HepG2 (cell line): Measurements from ENCODE around the gene NFATC3. TPM values are rescaled to one million over a fixed set of nuclear protein-coding genes. Genes with fewer than 3 reads are reported as not detected.

Experiments used
- ARID3A ChIP-seq: IDR thresholded peaks from 2 replicates; pipeline ENCODE4 v1.6.1; 2012; ENCODE audit warnings: low read depth, low read length, improper control_type of control experiment
- CENPT ChIP-seq: sonication (generic); formaldehyde crosslinking; IDR thresholded peaks from 2 replicates; pipeline ENCODE4 v1.8.0; 2022; ENCODE audit warnings: low read depth, mild to moderate bottlenecking, moderate library complexity, missing genetic modification reagents
- CREB3 ChIP-seq: sonication (generic); formaldehyde crosslinking; IDR thresholded peaks from 2 replicates; pipeline ENCODE4 v1.5.0; 2020; ENCODE audit warnings: missing genetic modification reagents
- ELF3 ChIP-seq: IDR thresholded peaks from 2 replicates; pipeline ENCODE4 v1.6.1; 2016; ENCODE audit warnings: missing genetic modification reagents, missing compliant biosample characterization
- EP300 ChIP-seq, 3 experiments: sonication (generic) in 1 of 3; formaldehyde crosslinking in 1 of 3; IDR thresholded peaks; 2 replicates each; pipeline versions ENCODE4 v1.5.1 to v1.6.1; 2011 to 2020; ENCODE audit warnings: low read depth in 2 of 3, low read length in 2 of 3, borderline replicate concordance in 1 of 3, improper control_type of control experiment in 1 of 3, mild to moderate bottlenecking in 1 of 3, missing genetic modification reagents in 1 of 3, moderate library complexity in 1 of 3
- ETV5 ChIP-seq: IDR thresholded peaks from 2 replicates; pipeline ENCODE4 v1.6.1; 2018; ENCODE audit warnings: missing biosample characterization, missing genetic modification reagents, inconsistent platforms, borderline replicate concordance
- ETV6 ChIP-seq: sonication (generic); formaldehyde crosslinking; conservative IDR thresholded peaks from 2 replicates; pipeline ENCODE4 v1.4.0; 2020; ENCODE audit warnings: missing genetic modification reagents
- FOSL2 ChIP-seq: sonication (generic); formaldehyde crosslinking; IDR thresholded peaks from 2 replicates; pipeline ENCODE4 v1.4.0; 2020; ENCODE audit warnings: missing genetic modification reagents
- HOXA7 ChIP-seq: sonication (generic); formaldehyde crosslinking; IDR thresholded peaks from 2 replicates; pipeline ENCODE4 v1.8.1; 2022; ENCODE audit warnings: mild to moderate bottlenecking, missing genetic modification reagents, moderate library complexity
- PREB ChIP-seq: sonication (generic); formaldehyde crosslinking; IDR thresholded peaks from 2 replicates; pipeline ENCODE4 v1.4.0; 2020; ENCODE audit warnings: missing genetic modification reagents
- RCOR2 ChIP-seq: IDR thresholded peaks from 2 replicates; pipeline ENCODE4 v1.6.1; 2016; ENCODE audit warnings: missing biosample characterization, missing genetic modification reagents
- REL ChIP-seq: sonication (generic); formaldehyde crosslinking; conservative IDR thresholded peaks from 2 replicates; pipeline ENCODE4 v1.8.0; 2022; ENCODE audit warnings: mild to moderate bottlenecking, missing genetic modification reagents, moderate library complexity
- SIN3B ChIP-seq: fragments of 150-350 bp; IDR thresholded peaks from 2 replicates; pipeline ENCODE4 v1.6.1; 2014; ENCODE audit warnings: low read length
- SRSF1 ChIP-seq: fragments of 200-400 bp; formaldehyde crosslinking; optimal IDR thresholded peaks from 2 replicates; pipeline ENCODE3; 2017; ENCODE audit warnings: mild to moderate bottlenecking, low read depth, low read length, moderate library complexity
- ZBTB3 ChIP-seq: sonication (generic); formaldehyde crosslinking; IDR thresholded peaks from 2 replicates; pipeline ENCODE4 v1.4.0; 2020; ENCODE audit warnings: low read depth, mild to moderate bottlenecking, moderate library complexity, missing genetic modification reagents, borderline replicate concordance
- ZBTB37 ChIP-seq: sonication (generic); formaldehyde crosslinking; IDR thresholded peaks from 2 replicates; pipeline ENCODE4 v1.4.0; 2020; ENCODE audit warnings: mild to moderate bottlenecking, missing genetic modification reagents
- ZFP90 ChIP-seq: sonication (generic); formaldehyde crosslinking; IDR thresholded peaks from 2 replicates; pipeline ENCODE4 v1.8.0; 2022; ENCODE audit warnings: missing genetic modification reagents, mild to moderate bottlenecking, inconsistent platforms, borderline replicate concordance
- ZNF124 ChIP-seq: sonication (generic); formaldehyde crosslinking; IDR thresholded peaks from 2 replicates; pipeline ENCODE4 v1.4.0; 2020; ENCODE audit warnings: missing genetic modification reagents
- ZNF251 ChIP-seq: sonication (generic); formaldehyde crosslinking; IDR thresholded peaks from 2 replicates; pipeline ENCODE4 v1.9.0; 2021; ENCODE audit warnings: mild to moderate bottlenecking, missing genetic modification reagents
- ZNF317 ChIP-seq: sonication (generic); formaldehyde crosslinking; IDR thresholded peaks from 2 replicates; pipeline ENCODE4 v1.5.0; 2020; ENCODE audit warnings: mild to moderate bottlenecking, missing genetic modification reagents
- ZNF33B ChIP-seq: sonication (generic); formaldehyde crosslinking; IDR thresholded peaks from 2 replicates; pipeline ENCODE4 v1.5.1; 2020; ENCODE audit warnings: mild to moderate bottlenecking, missing genetic modification reagents
- ZNF343 ChIP-seq: sonication (generic); formaldehyde crosslinking; IDR thresholded peaks from 2 replicates; pipeline ENCODE4 v1.4.0; 2020; ENCODE audit warnings: mild to moderate bottlenecking, missing genetic modification reagents
- ZNF605 ChIP-seq: sonication (generic); formaldehyde crosslinking; IDR thresholded peaks from 2 replicates; pipeline ENCODE4 v1.8.0; 2022; ENCODE audit warnings: mild to moderate bottlenecking, missing genetic modification reagents
- polyA plus RNA-seq, 8 experiments: library from polyadenylated mRNA; depleted of rRNA in 3 of 8; stranded (reverse) in 7 of 8; unstranded in 1 of 8; fragments of >200 nt; fragmentation: Illumina TruSeq in 4 of 8; extraction: Trizol in 4 of 8; gene quantifications; 2 replicates each; pipeline versions ENCODE4 v1.2.1 to v1.2.3, GENCODE V29; 2011 to 2016; ENCODE audit warnings: low read depth in 4 of 8, missing spikeins in 1 of 8, mixed read lengths in 1 of 8; ENCODE audit not compliant: insufficient read depth in 1 of 8
- total RNA-seq, 5 experiments: library from RNA; depleted of rRNA; stranded (reverse); fragments of >200 nt; fragmentation: Illumina TruSeq; extraction: Trizol; gene quantifications; 2 replicates each; pipeline ENCODE4 v1.2.3, GENCODE V29; 2016; ENCODE audit warnings: low read depth in 1 of 5
- TF ChIP-seq, protein P1 (sequence below): sonication (generic); formaldehyde crosslinking; IDR thresholded peaks from 2 replicates; pipeline ENCODE4 v1.5.1; 2020; ENCODE audit warnings: missing genetic modification reagents, mild to moderate bottlenecking, borderline replicate concordance

Gene NFATC3
- total and polyA plus RNA-seq, 2 of the 13 experiments (the other 11 are each of a cell fraction or from before 2014, with no cell fraction given) = 52.6 to 62.7 TPM

DNA sequence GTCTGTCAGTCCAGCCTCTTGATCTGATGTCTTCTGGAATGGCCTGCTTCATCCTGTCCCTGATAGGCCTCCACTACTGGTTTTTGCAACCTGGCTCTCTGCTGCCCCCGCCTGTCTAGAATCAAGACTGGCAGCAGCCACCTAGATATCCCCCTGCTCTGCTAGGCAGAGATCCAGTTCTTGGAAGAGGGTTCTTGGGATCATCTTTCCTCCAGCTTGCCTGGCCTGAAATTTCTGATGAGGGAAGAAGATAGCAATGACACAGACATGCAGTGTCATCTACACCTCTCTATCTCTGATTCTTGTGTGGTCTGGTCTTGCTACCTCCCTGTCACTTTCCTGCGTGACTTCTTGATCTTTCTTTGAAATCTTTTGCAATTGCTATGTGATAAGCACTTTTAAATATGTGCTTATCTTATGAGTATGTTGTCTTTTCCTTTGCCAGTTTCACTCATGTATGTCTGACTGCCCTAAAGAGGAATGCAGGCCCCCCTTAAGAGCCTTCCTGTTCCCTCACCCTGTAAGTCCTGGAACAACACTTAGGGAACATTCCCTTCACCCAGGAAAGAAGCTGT is 20.3 kb upstream of the NFATC3 start (continued):
- TF ChIP-seq PREB (CRISPR knock-in tag) (no peak), ZNF124 (CRISPR knock-in tag) (no peak), ETV5 (CRISPR knock-in tag) (no peak), SRSF1 (no peak), ARID3A (no peak), SIN3B (no peak), ZNF605 (CRISPR knock-in tag) (peak; percentile 52; the same call in 1 of the 2 replicates), CREB3 (CRISPR knock-in tag) (no peak), ZBTB3 (CRISPR knock-in tag) (no peak), ETV6 (CRISPR knock-in tag) (no peak), ZFP90 (no peak), ELF3 (0 out of 2 replicates have a peak, but pooled peaks have one; percentile 28), CENPT (CRISPR knock-in tag) (no peak), ZNF343 (CRISPR knock-in tag) (no peak), HOXA7 (CRISPR knock-in tag) (no peak), EP300 (IDR thresholded peaks at IDR 0.05; ENCODE audit: low read depth in 2 of 2, low read length in 2 of 2) (no peak), EP300 (CRISPR knock-in tag; IDR thresholded peaks at IDR 0.05; ENCODE audit: borderline replicate concordance) (no peak), RCOR2 (CRISPR knock-in tag) (no peak), REL (CRISPR knock-in tag) (no peak), ZBTB37 (CRISPR knock-in tag) (no peak), ZNF251 (CRISPR knock-in tag) (no peak), ZNF317 (CRISPR knock-in tag) (no peak), ZNF33B (no peak), FOSL2 (CRISPR knock-in tag) (peak; percentile 27; the same call in 1 of the 2 replicates)
- TF ChIP-seq, protein P1, sequence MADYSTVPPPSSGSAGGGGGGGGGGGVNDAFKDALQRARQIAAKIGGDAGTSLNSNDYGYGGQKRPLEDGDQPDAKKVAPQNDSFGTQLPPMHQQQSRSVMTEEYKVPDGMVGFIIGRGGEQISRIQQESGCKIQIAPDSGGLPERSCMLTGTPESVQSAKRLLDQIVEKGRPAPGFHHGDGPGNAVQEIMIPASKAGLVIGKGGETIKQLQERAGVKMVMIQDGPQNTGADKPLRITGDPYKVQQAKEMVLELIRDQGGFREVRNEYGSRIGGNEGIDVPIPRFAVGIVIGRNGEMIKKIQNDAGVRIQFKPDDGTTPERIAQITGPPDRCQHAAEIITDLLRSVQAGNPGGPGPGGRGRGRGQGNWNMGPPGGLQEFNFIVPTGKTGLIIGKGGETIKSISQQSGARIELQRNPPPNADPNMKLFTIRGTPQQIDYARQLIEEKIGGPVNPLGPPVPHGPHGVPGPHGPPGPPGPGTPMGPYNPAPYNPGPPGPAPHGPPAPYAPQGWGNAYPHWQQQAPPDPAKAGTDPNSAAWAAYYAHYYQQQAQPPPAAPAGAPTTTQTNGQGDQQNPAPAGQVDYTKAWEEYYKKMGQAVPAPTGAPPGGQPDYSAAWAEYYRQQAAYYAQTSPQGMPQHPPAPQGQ (CRISPR knock-in tag) = no peak
